Dermis blood vessel endothelial cell (primary cell): ENCODE measurements around the gene TET3. TPM values are rescaled to one million over a fixed set of nuclear protein-coding genes. Genes with fewer than 3 reads are reported as not detected.

Experiments used
- DNase-seq: peaks from one replicate; pipeline ENCODE4 v3.0.0; 2010
- total RNA-seq: library from RNA; depleted of rRNA; stranded (reverse); fragments of >200 nt; gene quantifications from 2 replicates; pipeline ENCODE4 v1.2.3, GENCODE V29; 2014

Gene TET3
- total RNA-seq, 1 donor from 2014 or later, result 7.0 TPM

DNA sequence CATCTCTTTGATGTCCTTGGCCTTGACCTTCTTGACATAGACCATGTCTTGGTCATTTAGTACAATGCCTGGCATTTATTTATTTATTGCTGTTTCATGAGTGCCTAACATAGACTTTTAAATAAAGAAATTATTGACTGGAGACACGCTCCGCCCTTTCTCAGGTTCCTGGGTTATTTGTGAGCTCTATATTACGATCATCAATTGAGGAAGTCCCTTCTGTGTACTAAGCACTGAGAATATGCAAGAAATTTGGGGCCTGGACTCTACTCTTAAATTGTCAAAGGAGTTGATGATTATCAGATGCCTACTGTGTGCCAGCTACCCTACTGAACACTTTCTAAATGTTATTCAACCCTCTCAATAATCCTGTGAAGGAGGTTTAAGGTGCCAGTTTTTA is 19.7 kb upstream of the TET3 start:
- DNase-seq, result no peak

DNA sequence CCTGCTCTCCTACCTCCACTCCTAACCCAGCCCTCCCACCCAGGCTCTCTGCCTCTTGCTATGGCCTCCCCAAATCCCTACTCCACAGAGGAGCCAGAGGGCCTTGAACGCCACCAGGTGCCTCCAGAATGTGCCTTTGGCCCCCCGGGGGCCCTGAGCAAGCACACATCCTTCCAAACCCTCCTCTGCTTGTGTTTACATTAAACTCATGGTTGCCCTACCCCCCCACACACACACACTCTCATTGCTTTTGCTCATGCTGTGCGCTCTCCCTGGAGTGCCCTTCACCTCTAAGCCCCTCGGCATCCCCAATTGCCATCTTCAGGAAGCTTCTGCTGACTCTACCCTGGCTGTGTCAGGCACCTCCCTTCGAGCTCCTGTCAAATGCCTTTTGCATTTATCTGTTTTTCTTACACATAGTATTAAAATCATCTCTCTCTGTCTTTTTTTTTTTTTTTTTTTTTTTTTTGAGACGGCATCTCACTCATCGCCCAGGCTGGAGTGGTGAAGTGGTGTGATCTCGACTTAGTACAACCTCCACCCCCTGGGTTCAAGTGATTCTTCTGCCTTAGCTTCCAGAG is 16.3 kb upstream of the TET3 start:
- no peak for DNase-seq

DNA sequence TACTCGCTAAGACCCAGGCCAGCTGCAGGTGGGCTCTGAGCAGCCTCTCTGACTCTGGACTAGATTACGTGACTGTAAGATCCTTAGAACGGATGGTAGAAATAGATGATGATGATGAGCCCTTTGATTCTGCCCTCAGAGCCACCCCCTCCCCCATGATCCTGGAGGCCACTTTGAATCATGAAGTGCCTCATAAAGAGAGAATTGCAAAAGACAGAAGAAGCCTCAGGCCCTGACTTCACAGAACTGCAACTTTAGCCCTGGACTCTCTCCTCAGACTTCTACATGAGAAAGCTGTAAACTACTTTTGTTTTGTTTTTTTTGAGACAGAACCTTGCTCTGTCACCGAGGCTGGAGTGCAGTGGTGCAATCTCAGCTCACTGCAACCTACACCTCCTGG is 15.4 kb upstream of the TET3 start:
- no peak for DNase-seq

DNA sequence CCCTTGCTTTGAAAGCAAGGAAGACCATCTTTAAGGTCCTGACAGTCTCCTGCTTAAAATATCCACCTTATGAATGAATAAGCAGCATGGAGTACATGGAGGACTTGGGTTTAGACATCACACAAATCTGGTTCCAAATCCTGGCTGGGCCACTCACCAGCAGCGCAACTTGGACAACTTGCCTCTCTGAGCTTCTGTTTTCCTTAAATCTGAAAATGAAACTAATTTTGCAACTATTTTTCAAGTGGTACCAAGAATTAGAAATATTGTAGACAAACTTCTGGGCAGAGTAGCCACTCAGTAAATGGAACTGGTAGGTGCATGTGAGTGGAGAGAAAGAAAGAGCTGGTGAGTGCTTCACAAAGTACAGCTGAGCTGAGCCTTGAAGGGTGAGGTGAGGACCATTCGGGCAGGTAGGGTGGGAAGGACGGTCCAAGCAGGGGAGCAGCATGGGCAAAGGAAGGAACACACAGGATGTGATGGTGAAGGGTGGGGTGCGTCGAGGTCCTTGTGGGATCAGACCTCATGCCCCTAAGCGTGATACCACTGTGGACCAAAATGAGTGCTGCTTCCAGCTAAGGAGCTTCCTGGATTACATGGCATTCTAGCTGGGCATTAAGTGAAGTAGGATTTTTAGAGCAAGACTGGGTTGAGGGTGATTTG is 14.4 kb upstream of the TET3 start:
- DNase-seq, result no peak

DNA sequence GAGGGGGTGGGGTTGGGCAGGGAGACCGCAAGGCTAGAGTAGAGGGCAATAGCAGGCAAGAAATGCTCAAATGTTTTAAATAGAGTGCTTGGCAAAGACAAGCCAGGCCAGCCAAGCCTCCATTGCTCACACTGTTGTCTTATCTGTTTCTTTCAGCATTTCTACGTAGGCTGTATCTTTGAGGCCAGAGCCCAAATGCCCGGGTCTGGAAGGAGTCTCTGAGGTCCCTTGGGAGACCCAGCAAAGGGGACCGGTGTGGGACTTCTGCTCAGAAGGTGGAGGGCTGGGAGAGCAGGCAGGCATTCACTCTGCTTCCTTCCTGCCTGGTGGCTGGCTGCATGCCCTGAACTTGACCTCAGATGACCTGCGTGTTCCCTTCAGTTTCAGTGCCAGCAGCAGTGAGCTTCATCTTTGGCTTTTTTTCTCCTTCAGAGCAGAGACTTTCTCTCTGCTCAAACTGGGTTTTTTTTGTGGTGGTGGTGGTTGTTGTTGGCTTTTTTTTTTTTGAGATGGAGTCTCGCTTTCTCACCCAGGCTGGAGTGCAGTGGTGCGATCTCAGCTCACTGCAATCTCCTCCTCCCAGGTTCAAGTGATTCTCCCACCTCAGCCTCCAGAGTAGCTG is 13.7 kb upstream of the TET3 start:
- DNase-seq, result peak; percentile 65

DNA sequence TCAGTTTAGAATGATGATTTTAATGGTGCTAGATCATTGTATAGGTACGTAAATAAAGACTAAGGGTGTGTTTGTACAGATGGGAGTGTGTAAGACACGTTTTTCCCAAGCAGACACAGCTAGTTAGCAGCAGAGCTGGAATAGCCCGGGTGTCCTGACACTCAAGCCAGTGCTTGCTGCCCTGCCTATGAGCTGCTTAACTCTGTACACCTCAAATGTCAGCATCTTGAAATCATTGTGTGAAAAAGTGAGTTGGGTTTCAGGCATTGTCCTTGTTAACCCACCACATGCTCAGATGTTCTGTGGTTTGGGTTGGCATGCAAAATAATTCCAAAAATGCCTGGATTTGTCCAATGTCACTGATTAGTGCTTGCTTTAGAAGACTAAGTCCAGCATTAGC is 13.0 kb upstream of the TET3 start:
- DNase-seq, result no peak

DNA sequence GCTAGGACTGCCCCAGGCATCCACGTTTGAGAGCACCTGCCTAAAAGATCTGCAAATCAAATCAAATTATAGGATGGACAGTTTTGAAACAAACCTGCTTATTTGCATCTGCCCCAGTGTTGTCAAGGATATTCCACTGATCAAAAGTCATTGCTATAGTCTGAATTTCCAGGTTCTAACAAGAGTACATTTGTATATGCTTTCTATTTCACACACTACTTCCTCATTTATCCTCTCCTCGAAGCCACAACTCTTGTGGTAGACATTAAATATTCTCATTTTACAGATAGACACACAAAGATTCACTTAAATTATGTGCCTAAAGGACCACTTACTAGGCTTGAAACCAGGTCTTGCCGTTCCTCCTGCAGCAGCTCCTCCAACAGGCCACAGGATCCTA is 11.9 kb upstream of the TET3 start:
- DNase-seq, result no peak

DNA sequence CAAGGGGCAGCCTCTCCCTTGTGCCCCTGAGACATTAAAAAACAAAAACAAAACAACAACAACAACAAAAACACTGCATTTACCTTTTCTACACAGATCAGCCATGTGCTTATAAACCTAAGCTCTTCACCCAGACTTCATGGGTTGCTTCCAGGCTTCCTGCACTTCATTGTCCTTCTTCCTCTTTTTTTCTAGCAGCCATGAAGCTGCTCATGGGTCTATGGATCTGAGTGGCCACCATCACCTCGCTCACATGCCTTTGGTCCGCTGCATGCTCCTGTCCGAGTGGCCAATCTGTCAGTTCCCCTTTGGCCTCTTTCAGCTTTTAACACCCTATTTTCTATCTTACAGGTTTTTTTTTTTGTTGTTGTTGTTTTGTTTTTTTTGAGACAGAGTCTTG is 9.0 kb upstream of the TET3 start:
- no peak for DNase-seq

DNA sequence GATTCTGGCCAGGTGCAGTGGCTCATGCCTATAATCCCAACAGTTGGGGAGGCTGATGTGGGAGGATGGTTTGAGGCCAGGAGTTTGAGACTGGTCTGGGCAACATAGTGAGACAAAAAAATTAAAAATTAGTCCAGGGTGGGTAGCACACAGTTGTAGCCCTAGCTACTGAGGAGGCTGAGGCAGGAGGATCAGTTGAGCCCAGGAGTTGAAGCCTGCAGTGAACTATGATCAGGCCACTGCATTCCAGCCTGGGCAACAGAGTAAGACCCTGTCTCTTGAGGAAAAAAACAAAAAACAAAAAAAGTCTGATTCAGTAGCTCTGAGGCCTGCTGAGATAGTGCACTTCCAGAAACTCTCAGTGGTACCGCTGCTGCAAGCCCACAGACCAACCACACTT is 7.9 kb upstream of the TET3 start:
- DNase-seq, result no peak

DNA sequence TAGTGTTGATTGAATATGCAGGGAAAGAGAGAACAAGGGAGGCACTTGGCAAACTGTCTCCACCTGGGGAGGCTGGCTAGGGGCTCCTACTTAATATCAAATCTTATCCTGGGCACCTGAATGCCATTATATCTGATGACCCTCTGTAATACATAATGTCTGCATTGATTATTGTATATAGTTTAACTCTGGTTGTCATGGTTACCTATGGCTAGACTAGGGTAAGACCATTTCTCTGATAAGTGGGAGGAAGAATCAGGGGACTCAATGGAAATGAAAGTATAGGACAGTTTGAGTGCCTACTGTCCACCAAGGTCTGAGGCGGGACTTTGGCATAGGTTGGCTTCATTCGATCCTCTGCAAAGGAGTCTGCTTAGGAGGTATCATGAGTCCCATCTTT is 7.2 kb upstream of the TET3 start:
- DNase-seq, result no peak

DNA sequence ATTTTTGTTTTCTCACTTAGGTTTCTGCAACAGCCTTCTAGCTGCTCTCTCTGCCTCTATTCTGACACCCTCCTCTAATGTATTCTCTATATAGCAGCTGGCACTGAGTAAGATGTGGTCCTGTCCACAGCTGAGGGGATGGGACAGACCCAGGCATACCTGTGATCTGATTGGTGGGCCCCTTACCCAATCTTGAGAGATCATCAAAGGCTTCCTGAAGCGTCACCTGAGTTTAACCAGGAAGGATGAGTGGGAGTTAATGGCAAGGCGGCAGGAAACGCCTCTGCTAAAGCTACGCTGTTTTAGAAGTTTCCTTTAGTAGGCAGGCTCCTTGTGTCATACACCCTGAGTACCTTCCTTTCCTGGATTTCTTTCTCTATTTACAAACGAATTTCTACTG is 5.7 kb upstream of the TET3 start:
- DNase-seq, result peak; percentile 53

DNA sequence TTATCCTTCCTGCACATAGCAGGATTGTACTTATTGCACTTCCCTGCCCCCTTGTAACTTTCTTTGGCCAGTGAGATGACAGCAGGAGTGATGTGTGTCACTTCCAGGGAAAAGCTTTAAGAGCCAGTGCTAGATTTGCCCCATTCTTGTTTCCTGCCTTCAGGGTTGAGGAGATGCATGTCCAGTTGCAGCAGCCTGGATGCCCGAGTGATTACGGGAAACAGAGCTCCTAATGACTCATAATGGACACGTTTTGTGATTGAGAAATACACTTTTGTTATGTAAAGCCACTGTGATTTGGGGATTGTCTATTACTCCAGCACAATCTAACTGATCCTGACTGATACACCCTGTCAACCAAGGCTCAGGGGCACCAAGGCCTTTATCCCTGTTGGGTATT is 5.0 kb upstream of the TET3 start:
- DNase-seq, result peak; percentile 83

DNA sequence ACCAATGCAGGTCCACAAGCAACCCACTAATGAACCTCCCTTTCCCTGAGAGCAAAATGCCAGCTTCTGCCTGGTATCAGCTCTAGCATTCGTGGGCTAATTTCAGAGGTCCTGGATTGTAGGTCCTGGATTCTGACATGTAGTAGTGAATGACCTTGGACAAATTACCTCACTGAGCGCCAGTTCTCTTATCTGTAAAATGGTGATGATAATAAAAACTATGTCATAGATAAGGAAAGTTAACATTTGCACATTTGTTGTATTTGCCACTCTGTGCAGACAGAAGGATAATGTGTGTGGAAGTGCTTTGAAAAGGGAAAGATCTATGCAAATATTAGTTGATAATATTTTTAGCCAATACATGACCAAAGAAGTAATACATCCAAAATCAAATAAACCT is 4.1 kb upstream of the TET3 start:
- no peak for DNase-seq

DNA sequence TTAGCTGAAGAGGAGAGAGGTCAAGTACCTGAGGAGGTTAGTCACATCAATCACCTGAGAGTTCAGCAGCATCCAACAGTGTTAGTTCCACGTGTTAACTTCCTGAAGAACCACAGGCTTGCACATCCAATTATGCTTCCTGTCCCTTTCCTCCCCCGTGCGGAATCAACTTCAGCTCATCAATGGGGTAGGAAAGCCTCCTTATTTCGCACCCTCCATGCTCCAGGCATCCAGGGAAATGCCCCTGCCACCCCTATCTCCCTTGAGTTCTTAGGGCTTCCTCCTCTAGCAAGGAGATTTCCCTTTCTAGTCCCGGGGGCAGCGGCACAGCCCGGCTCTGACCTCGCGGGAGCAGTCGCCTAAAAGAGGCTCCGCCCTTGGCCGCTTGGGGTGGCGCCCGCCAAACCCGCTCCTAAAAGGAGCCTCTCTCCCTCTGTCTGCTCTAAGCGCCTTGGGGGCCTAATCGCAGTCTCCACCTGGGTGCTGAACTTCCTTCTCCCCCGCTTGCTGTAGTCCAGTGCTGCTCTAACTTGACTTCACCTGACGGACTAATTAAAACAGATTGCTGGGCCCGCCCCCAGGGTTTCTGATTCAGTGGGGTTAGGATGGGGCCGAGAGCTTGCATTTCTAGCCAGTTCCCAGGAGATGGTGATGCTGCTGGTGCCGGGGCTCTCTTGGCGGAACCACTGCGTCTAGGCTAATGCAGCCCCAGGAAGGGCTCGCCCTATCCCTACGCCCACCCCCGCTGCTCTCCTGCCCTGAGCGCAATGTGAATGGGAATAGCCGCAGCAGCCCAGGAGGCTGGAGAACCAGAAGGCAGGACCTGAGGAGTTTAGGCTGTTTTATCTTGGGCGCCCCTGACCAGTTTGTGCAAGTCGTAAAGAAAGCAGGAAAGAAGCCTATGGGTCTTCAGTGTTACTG is 3.4 kb upstream of the TET3 start:
- DNase-seq, result no peak

DNA sequence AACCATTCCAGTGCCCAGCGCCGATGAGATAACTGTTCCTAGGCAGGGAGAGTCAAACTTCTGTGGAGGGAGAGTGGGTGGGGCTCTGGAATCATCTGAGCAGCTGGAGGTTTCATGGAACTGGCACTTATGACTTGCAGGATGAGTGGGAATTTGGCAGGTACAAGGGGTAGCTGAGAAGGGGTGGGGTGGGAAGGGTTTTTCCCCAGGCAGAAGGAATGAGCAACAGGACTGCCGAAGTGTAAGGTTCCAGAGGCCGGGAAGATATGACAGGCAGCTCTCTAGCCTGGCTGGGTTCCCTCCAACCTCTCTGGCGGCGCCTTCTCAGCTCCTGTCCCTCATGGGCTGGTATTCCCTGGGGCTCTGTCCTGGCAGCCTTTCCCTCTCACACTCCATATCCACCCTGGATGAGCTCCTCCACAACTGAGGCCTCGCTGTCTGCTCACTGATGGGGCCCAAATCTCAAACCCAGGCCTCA is 2.5 kb upstream of the TET3 start:
- DNase-seq, result no peak

DNA sequence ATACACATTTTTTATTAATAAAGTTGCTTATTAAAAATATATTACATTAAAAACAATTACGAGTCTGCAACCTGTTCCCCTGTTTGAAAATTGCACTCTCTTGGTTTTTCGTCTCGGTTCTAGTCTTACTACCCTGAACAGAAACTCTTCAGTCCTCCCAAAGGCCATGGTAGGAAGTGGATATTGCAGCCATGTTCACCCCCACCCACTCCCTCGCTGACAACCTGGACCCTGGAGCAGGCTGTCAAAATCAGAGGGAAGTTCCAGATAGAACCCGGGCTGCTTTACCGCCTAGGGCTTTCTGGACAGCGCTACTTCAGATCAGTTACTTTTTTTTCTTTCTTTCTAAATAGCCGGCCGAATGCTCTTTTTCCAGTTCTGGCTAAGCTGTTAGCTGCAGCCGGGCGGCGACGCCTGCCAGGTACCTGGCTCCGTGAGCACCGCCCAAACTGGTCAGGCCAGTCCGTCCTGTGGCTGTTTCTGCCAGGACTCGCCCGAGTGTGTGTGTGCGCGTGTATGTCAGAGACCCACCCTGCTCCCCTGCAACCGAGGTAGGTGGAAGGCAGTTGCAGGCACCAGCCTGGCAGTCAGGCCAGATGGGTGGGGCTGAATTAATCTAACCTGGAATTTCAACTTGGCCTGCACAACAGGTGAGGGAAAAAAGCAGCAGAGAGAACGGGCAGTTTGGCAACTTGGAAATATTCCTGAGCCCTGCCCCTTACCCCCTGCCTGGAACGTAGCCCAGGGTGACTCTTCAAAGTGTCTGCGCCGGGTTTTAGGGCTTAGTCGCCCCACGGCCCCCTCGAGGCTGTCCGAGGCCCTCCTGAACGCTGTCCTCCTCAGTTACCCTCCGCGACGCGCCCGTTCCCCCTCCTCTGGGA is 1.1 kb upstream of the TET3 start:
- no peak for DNase-seq

DNA sequence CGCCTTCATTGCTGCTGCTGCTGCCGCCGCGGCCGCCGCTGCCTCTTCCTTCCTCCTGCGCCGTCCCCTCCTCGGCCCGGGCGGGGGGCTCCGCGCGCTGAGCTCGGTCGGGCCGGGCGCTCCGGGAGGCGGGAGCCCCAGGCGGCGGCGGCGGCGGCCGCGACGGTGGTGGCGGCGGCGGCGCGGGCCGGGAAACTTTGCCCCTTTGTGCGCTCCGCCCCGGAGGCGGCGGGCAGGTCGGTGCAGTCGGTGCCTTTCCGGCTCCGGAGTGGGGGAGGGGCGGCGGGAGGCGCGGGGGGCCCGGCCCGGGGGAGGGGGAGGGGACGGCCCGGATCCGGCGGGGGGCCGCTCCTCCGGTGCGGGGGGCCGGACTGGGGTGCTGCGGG is 205 bp downstream of the TET3 start:
- peak; percentile 28 for DNase-seq

DNA sequence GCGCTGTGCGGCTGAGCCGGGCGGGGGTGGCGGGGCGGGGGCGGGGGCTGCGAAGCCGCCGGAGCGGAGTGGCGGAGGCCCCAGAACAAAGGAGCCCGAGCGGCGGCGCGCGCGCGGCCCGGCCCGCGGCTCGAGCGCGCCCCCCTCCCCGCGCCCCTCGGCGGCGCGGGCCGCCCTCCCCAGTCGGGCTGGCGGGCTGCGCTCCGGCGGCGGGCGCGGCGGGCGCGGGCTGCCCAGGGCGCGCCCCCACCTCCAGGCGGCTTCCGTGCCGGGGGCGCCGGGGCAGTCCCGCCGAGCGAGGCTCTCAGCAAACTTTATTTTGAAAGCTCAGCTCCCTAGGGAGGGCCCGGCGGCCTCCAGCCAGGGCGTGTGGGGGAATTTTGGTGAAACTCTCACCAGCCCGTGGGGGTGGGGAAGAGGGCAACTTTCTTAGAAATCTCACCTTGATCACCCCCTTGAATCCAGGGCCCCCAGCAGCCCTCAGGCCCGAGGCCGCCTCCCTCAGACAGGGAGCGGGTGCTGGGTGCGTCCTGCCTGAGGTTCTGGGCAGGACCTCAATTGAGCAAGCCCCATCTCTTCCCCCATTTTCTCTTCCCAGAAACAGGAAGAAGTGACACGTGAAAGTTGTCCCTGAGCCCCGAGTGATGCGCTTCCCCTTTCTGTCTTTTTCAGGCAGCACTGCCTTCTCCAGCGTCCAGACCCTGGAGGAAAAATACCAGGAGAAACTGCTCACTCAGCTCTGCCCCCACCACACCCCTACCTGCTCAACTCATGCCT is 786 bp downstream of the TET3 start:
- peak; percentile 36 for DNase-seq

DNA sequence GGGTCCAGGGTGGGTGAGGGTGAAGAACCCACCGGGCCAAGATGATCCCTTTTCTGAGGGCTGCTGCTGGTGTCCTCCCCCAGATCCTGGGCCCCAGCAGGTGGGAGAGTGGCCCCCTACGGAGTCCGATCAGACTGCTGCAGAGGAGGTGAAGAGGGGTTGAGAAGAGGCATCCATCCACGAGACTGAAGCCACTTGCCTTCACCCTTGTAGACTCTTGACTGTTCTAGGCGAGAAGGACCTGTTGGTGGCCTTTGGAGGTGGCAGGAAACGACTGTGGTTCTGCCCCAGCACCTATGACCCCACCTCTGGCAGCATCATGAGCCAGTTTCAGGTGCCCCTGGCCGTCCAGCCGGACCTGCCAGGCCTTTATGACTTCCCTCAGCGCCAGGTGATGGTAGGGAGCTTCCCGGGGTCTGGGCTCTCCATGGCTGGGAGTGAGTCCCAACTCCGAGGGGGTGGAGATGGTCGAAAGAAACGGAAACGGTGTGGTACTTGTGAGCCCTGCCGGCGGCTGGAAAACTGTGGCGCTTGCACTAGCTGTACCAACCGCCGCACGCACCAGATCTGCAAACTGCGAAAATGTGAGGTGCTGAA is 1.5 kb downstream of the TET3 start:
- no peak for DNase-seq

DNA sequence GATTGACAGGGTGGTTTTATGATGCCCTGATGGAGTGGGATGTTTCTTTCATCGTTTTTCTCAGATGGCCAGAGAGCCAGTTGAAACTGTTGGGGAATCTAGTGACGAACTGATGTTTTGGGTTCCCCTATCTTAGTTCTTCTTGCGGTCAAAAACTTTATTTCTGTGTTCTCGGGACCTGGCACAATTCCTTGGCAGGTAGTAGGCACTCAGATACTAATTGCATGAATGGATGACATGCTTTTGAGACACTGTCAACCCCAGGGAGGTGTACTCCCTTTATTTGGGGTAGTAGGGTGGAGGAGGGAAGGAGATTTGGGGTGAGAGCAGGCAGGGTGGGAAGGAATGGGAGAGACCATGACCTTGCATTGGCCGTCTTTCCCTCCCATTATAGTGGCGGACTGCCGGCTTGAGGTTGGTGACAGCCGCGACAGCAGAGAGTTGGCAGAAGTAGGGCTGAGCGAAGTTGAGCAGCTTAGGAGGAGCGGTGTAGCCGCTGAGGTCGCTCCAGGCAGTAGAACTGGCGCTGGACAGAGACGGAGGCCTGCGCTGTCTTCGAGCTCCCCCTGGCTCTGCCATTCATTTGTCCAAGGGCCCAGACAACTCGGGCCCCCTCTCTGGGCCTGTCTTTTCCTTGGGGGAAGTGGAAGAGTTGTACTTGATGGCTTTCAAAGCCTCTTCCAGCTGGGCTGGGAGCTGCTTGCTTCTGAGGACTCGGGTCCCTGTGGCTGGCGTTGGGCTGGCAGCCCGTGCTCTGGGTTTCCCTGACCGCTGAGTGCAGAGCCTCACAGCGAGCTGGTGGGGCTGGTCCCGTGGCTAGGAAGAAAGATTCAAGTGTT is 2.6 kb downstream of the TET3 start:
- peak; percentile 71 for DNase-seq
